HAP-1 (cell line): ENCODE data around the gene MAMSTR.
A peak's percentile ranks its signal among the peaks of the same experiment; 100 is the strongest.

Experiments used
- DNase-seq, 2 experiments: peaks; one replicate each; pipeline ENCODE4 v3.0.0-alpha.2; 2016 to 2020; ENCODE audit warnings: low spot score in 2 of 2
- H3K27me3 ChIP-seq: fragments of 250-450 bp; sonication (Bioruptor Pico); 2 replicates; pipeline ENCODE4 v1.5.1; 2020; ENCODE audit warnings: low read depth, mild to moderate bottlenecking, moderate library complexity
- H3K36me3 ChIP-seq: fragments of 250-450 bp; sonication (Bioruptor Pico); replicated peaks from 2 replicates; pipeline ENCODE4 v1.5.1; 2020; ENCODE audit warnings: mild to moderate bottlenecking
- H3K4me1 ChIP-seq: fragments of 250-450 bp; sonication (Bioruptor Pico); 2 replicates; pipeline ENCODE4 v1.5.1; 2020; ENCODE audit warnings: mild to moderate bottlenecking
- H3K4me3 ChIP-seq: fragments of 250-450 bp; sonication (Bioruptor Pico); 2 replicates; pipeline ENCODE4 v1.5.1; 2020; ENCODE audit warnings: mild to moderate bottlenecking, moderate library complexity
- H3K9me3 ChIP-seq: fragments of 250-450 bp; sonication (Bioruptor Pico); 2 replicates; pipeline ENCODE4 v1.5.1; 2020; ENCODE audit warnings: mild to moderate bottlenecking, moderate library complexity
- in situ Hi-C: fragments of 300-500 bp; cut with MboI; formaldehyde crosslinking; loops from 3 replicates; pipeline ENCODE4 v1.14.3; 2020; ENCODE audit warnings: low sequenced_read_pairs, inconsistent platforms, mixed read lengths

The MAMSTR gene

DNA sequence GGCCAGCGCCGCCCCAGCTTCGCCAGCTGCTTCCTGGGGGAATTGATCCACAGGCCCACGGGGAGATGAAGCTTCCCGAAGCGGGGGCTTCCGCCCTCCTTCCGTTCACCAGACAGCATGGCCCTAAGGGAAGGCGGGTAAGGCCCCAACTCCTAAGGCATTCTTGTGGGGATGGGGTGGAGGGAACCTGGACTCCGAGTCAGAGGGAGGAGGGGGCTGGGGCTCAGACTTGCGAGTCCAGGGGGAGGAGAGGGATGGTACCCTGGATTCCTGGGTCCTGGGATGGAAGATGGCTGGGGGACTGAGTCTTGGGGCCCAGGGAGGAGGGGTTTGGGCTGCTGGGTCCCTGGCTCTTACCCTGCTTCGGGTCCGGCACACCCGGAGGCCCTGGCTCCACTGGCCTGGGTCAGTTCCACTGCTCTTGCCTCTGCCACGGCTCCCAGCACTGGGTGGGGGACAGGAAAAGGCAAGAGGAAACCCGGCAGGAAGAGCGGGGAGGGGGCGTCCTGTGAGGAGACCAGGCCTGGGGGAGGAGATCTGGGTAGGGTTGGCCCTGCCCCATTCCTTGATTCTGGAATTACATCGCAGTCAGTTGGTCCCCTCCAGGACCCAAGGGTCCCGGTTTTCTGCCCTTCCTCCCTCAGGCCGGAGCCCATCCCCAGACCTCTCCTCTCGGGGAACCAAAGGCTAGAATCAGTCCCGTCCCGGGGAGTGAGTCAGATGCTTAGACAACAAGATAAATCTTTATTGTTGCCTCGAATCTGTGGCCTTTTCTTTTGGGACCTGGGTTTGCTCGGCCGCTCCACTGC, 20.8 kb upstream of the MAMSTR start, which contains the start of gene RASIP1:
Gene RASIP1 (minus strand): TSS at position 447 of the 809 bp plus-strand sequence. CDS start 328 bp downstream, at position 119.
- Histone ChIP-seq H3K27me3 (no peaks in the 10 kb centered on the region), H3K4me1 (peaks cover 13% of the 10 kb centered on the region), H3K4me3 (peak within 1 kb of the TSS; percentile 29), H3K36me3 (no peaks in the 10 kb centered on the region), H3K9me3 (no peaks in the 10 kb centered on the region; the same call in 1 of the 2 replicates)
- in situ Hi-C loops: no loop called here
- DNase-seq: no peak

DNA sequence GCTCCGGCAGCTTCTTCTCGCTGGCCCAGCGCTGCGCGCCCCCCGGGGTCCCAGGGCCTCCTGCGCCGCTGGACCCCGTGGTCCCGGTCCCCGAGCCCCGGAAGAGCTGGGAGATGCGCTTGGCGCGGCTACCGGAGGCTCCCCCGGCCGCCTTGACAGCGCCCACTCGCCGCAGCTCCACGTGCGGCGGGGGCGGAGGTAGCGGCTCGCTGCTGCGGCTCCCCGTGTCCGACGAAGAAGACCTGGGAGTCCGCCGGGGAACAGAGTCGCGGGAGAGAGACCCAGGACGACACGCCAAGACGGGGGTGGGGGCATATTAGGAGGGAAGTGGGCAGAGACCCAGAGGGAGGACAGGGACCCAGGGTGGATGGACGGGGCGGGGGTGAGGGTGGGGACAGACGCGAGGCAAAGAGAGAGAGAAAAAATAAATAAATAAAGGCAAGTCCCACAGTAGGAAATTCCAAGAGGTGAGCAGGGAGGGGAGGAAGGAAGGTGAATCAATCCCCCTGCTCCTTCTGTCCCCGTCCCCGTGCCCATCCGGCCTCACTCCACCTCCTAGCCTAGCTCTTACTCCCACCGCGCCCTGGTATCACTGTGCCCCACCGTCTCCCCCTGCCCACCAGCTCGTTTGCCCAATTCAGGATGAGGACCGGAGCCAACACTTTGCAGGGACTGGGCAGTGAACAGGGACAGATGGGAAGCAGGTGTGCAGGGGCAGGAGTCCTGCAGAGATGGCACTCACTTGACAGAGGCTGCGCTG, 20.1 kb upstream of the MAMSTR start:
- Histone ChIP-seq H3K27me3 (no peaks in the 10 kb centered on the region), H3K4me1 (peaks cover 13% of the 10 kb centered on the region)
- DNase-seq: no peak

GRCh38 chr19:48738557-48739403, 19.3 kb upstream of the MAMSTR start:
- H3K27me3 ChIP-seq: no peaks in the 10 kb centered on the region
- peak overlapping the region; percentile 29 for H3K4me3 ChIP-seq
- peaks cover 13% of the 10 kb centered on the region for H3K4me1 ChIP-seq
- DNase-seq: peak; percentile 90 to 100
- no peaks in the 10 kb centered on the region for H3K36me3 ChIP-seq
- H3K9me3 ChIP-seq: no peaks in the 10 kb centered on the region; the same call in 1 of the 2 replicates
- in situ Hi-C loops: no loop called here

More for the DNA sequence above, 20.1 kb upstream of the MAMSTR start:
- in situ Hi-C loops: no loop called here
- H3K4me3 ChIP-seq: peak overlapping the region; percentile 29
- H3K36me3 ChIP-seq: no peaks in the 10 kb centered on the region
- H3K9me3 ChIP-seq: no peaks in the 10 kb centered on the region; the same call in 1 of the 2 replicates

- Histone ChIP-seq H3K4me1 (peaks cover 13% of the 10 kb centered on the region), H3K4me3 (no peak overlapping the region), H3K27me3 (no peaks in the 10 kb centered on the region), H3K36me3 (no peaks in the 10 kb centered on the region), H3K9me3 (no peaks in the 10 kb centered on the region; the same call in 1 of the 2 replicates)
- peak in 1 of 2 experiments; percentile 59 for DNase-seq
- in situ Hi-C loops: no loop called here
Measured at GRCh38 chr19:48737360-48737998, 18.0 kb upstream of the MAMSTR start.

- peaks cover 9% of the 10 kb centered on the region for H3K4me1 ChIP-seq
- H3K9me3 ChIP-seq: no peaks in the 10 kb centered on the region; the same call in 1 of the 2 replicates
- H3K4me3 ChIP-seq: no peak overlapping the region
- in situ Hi-C loops: no loop called here
- no peaks in the 10 kb centered on the region for H3K36me3 ChIP-seq
- peak in 1 of 2 experiments; percentile 29 for DNase-seq
- H3K27me3 ChIP-seq: no peaks in the 10 kb centered on the region
Measured at GRCh38 chr19:48735031-48735615, 15.6 kb upstream of the MAMSTR start.

DNA sequence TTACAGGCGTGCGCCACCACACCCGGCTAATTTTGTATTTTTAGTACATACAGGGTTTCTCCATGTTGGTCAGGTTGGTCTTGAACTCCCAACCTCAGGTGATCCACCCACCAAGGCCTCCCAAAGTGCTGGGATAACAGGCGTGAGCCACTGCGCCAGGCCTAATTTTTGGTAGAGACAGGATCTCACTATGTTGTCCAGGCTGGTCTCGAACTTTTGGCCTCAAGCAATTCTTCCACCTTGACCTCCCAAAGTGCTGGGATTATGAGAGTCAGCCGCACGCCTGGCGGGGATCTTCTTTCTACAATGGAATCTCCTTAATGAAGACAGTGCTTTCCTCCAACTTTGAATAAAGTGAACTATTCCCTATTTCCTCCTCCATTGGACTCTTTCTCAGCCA, 15.1 kb upstream of the MAMSTR start:
- in situ Hi-C loops: no loop called here
- peaks cover 9% of the 10 kb centered on the region for H3K4me1 ChIP-seq
- no peaks in the 10 kb centered on the region for H3K36me3 ChIP-seq
- no peak for DNase-seq
- H3K27me3 ChIP-seq: no peaks in the 10 kb centered on the region
- H3K4me3 ChIP-seq: no peak overlapping the region
- H3K9me3 ChIP-seq: no peaks in the 10 kb centered on the region; the same call in 1 of the 2 replicates

DNA sequence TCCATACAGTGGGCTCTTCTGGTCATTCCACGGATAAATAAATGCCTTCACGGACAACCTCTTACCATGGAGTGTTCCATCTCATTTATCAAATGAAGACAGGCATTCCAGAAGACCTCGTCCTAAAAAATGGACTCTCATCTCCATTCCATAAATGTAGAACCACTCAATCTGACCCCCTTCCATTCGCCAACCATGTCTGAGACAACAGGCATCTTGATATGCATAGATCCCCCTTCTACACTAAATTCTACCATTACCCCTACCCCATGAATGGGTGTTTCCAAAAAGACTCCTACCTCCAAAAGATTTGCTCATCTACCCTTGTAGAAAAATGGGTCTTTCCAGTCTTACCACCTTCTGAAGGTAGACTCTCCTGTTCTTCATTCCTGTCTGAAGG, 11.9 kb upstream of the MAMSTR start:
- Histone ChIP-seq H3K36me3 (no peaks in the 10 kb centered on the region), H3K4me1 (no peaks in the 10 kb centered on the region), H3K27me3 (no peaks in the 10 kb centered on the region), H3K9me3 (no peaks in the 10 kb centered on the region), H3K4me3 (no peak overlapping the region)
- no peak for DNase-seq
- in situ Hi-C loops: no loop called here

DNA sequence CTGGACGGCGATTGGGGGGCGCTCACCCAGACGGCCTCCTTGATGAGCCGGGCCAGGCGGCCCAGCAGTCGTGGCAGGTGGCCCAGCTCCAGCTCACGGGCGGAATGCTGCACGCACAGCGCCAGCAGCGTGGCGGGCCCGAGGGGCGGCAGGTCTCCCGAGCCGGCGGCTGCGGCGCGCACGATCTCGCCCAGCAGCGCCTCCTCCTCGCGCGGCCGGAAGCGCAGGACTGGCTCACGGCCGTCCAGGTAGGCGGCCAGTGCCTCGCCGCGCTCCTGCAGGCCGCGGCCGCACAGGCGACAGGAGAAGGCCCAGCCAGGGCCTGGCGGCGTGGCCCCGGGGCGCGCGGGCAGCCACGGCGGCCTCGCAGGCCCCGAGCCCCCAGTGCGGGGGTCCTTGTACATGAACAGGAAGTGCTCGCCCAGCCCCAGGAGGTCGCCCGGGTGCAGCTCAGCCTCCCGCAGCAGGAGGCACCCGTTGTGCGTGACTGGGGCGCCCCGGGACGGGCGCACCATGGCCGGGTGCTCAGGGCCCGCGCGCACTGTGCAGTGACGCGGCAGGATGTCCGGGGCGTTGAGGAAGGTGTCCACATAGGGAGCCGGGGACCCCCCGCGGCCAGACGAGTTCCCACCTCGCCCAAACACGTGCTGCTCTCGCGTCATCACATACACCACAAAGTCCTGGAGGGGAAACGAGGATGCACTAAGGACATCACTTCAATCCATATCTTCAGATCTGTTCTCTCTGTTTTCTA, 9.6 kb upstream of the MAMSTR start:
- no peak overlapping the region for H3K4me3 ChIP-seq
- in situ Hi-C loops: no loop called here
- H3K9me3 ChIP-seq: no peaks in the 10 kb centered on the region
- no peaks in the 10 kb centered on the region for H3K36me3 ChIP-seq
- DNase-seq: no peak
- peaks cover 9% of the 10 kb centered on the region for H3K4me1 ChIP-seq
- no peaks in the 10 kb centered on the region for H3K27me3 ChIP-seq

GRCh38 chr19:48726556-48726955, 7.0 kb upstream of the MAMSTR start:
- H3K27me3 ChIP-seq: no peaks in the 10 kb centered on the region
- no peaks in the 10 kb centered on the region for H3K9me3 ChIP-seq
- H3K4me3 ChIP-seq: no peak overlapping the region
- in situ Hi-C loops: no loop called here
- no peaks in the 10 kb centered on the region for H3K36me3 ChIP-seq
- H3K4me1 ChIP-seq: peaks cover 9% of the 10 kb centered on the region
- no peak for DNase-seq

DNA sequence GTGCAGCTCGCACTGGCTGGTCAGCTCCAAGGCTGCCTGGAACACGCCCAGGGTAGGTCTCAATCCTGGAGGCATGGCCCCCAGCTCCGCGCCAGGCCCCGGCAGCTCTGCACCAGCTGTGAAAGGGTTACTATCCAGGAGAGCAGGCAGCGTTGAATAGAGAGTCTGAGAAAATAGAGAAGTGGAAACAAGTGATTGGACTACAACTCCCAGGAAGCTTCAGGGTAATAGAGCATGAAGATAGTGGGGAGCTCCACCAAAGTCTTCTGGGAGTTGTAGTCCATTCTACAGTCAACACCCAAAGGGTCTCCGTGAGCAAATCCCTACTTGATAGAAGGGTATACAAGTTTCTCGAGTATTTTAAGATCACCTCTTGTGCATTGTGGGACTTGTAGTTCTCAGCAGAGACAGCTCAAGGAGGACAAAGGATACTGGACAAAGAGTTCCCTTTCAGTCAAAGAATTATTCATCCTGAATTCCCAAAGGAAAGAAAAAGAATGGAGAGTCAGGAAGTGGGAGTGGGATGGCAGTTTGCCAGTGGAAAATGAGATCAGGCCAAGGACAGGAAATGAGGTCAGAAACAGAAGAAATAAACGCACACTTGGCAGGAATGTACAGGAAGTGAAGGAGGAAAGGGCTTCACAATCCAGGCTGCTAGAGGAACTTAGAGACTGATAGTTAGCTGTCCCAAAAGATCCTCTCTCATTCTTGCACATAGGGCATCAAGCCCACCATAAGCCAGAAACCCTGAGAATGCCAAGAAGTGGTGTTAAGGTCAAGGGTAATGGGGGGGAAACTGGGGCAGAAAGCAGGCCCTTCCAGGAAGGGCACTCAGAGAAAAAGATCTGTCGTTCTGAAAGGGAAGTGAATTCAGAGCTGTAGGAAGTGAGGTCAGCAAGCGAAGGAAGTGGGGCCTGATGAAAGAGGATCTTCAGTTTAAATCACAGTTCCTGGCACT, 5.5 kb upstream of the MAMSTR start:
- in situ Hi-C loops: no loop called here
- Histone ChIP-seq H3K9me3 (no peaks in the 10 kb centered on the region), H3K27me3 (no peaks in the 10 kb centered on the region), H3K36me3 (no peaks in the 10 kb centered on the region), H3K4me3 (no peak overlapping the region), H3K4me1 (peaks cover 13% of the 10 kb centered on the region)
- DNase-seq: peak; percentile 87 to 89

DNA sequence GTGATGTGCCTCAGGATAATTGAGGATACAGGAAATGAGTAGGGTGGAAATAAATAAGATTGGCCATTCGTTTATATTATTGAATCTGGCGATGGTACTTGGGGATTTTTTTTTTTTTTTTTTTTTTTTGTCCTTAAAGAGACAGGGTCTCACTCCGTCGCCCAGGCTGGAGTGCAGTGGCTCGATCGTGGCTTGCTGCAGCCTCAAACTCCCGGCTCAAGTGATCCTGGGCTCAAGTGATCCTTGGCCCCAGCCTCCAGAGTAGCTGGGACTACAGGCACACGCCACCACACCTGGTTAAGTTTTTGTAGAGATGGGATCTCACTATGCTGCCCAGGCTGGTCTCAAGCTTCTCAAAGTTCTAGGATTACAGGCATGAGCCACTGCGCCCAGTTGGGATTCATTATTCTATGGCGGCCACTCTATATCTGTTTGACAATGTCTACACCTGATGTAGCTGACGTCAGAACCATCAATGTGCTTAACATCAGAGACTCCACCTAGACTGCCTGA, 2.7 kb upstream of the MAMSTR start:
- no peaks in the 10 kb centered on the region for H3K27me3 ChIP-seq
- H3K4me1 ChIP-seq: peaks cover 15% of the 10 kb centered on the region
- H3K9me3 ChIP-seq: no peaks in the 10 kb centered on the region
- no peak overlapping the region for H3K4me3 ChIP-seq
- DNase-seq: no peak
- no peaks in the 10 kb centered on the region for H3K36me3 ChIP-seq
- in situ Hi-C loops: no loop called here
